Stomach (tissue), 9 donors: ENCODE data around the gene RASGRP4. TPM values are rescaled to one million over a fixed set of nuclear protein-coding genes. Genes with fewer than 3 reads are reported as not detected.

Experiments used
- DNase-seq, 2 donors: peaks; one replicate each; pipeline versions ENCODE4 v3.0.0 to v3.0.0-alpha.2; 2013 to 2019
- H3K27ac ChIP-seq, 5 donors: fragments of 200-600 bp in 4 of 5; sonication (generic) in 4 of 5; one replicate each; pipeline ENCODE4 v1.5.1; 2013 to 2019; ENCODE audit warnings: mild to moderate bottlenecking in 1 of 5, moderate library complexity in 1 of 5
- H3K27me3 ChIP-seq, 3 donors: fragments of 200-600 bp; sonication (generic); one replicate each; pipeline ENCODE4 v1.5.1; 2017 to 2019; ENCODE audit warnings: mixed run types in 1 of 3
- H3K36me3 ChIP-seq, 4 donors: fragments of 200-600 bp; sonication (generic); 1 replicate in 3 of 4; 2 replicates in 1 of 4; pipeline ENCODE4 v1.5.1; 2016 to 2019
- H3K4me1 ChIP-seq, 4 donors: fragments of 200-600 bp; sonication (generic); one replicate each; pipeline ENCODE4 v1.5.1; 2016 to 2019
- H3K4me3 ChIP-seq, 4 donors: fragments of 200-600 bp; sonication (generic) in 3 of 4; one replicate each; pipeline ENCODE4 v1.5.1; 2016 to 2019; ENCODE audit warnings: mild to moderate bottlenecking in 1 of 4
- H3K9me3 ChIP-seq, 4 donors: fragments of 200-600 bp; sonication (generic); one replicate each; pipeline ENCODE4 v1.5.1; 2016 to 2019
- EP300 ChIP-seq: sonication (generic); formaldehyde crosslinking; IDR thresholded peaks from one replicate; pipeline ENCODE4 v1.6.1; 2017; ENCODE audit warnings: antibody characterized with exemption
- POLR2A ChIP-seq, 4 donors: fragments of 450-650 bp; IDR thresholded peaks; one replicate each; pipeline ENCODE4 v1.6.1; 2016; ENCODE audit warnings: antibody characterized with exemption in 4 of 4, control low read depth in 2 of 4, mild to moderate bottlenecking in 1 of 4, moderate library complexity in 1 of 4
- POLR2AphosphoS5 ChIP-seq, 3 donors: sonication (generic); formaldehyde crosslinking; IDR thresholded peaks; one replicate each; pipeline ENCODE4 v1.6.1; 2016; ENCODE audit warnings: antibody characterized with exemption in 3 of 3
- WGBS, 5 donors: extraction: QIAGEN DNeasy Blood & Tissue Kit in 3 of 5; methylation state at CpG; one replicate each; pipeline versions ENCODE4 v1.1.5 to v1.1.7; 2013 to 2018; 5-methylcytosine and 5-hydroxymethylcytosine counted together
- intact Hi-C: fragments of 100-400 bp; cut with DNase I; formaldehyde crosslinking; loops from one replicate; pipeline ENCODE4 v1.15.1; 2023; ENCODE audit warnings: low total_unique reads
- polyA plus RNA-seq, 3 donors: library from polyadenylated mRNA; stranded (reverse); fragments of 200-250 nt; gene quantifications; one replicate each; pipeline ENCODE4 v1.2.3, GENCODE V29; 2013
- total RNA-seq, 5 donors: library from RNA; depleted of rRNA; stranded (reverse); fragments of >200 nt; gene quantifications; one replicate each; pipeline versions ENCODE4 v1.1.0 to v1.2.3, GENCODE V29; 2014 to 2016
- TF ChIP-seq, protein P1 (sequence below), 7 experiments: fragments of 450-650 bp in 4 of 7; fragments of 200-600 bp in 3 of 7; sonication (generic) in 3 of 7; IDR thresholded peaks; one replicate each; pipeline ENCODE4 v1.5.1; 2016 to 2019; ENCODE audit warnings: antibody characterized with exemption in 7 of 7, control low read depth in 2 of 7, mild to moderate bottlenecking in 1 of 7
- donor health status: healthy with polysubstance abuse.
- donor health status: Bipolar disorder and iron deficiency.
- donor health status: healthy.

The RASGRP4 gene
- total and polyA plus RNA-seq, 8 donors, result 0.40 to 8.4 (median 1.7) TPM; not detected in 2

GRCh38 chr19:38409631-38410133 lies 16.3 kb downstream of the RASGRP4 start:
- peak in 1 of 2 donors; percentile 63 for DNase-seq

DNA sequence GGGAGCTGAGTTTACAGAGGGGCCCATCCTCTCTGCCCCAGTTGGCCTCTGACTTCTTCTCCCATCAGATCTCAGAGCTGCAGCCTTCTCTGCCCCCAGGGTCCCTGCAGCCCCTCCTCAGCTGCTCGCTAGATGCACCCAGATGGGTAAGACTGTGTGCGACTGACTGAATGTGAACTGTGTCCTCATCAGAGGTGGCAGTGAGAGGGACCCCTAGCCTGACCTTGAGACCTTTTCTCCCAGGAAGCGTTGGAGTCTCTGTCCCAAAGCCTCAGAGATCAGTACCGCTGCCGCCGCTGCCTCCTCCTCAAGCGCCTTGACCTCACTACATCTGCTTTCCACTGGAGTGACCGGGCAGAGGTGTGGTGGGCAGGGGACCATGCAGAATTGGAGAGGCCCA lies 20.7 kb downstream of the RASGRP4 start:
- 80 to 95% (median 93%) methylated on average over 5 to 8 of the region's 8 CpGs for WGBS, 5 donors
- DNase-seq, result no peak

More at GRCh38 chr19:38409631-38410133, 16.3 kb downstream of the RASGRP4 start:
- intact Hi-C loops, result no loop called here
- H3K27ac ChIP-seq, result no peak overlapping the region
- no peak overlapping the region for H3K4me3 ChIP-seq
- no peaks in the 10 kb centered on the region for H3K9me3 ChIP-seq
- H3K36me3 ChIP-seq, result peaks cover 8 to 54% (median 44%) of the 10 kb centered on the region in 4 donors
- WGBS, 5 donors, result 45 to 57% (median 53%) methylated on average over 7 of the region's 7 CpGs
- H3K4me1 ChIP-seq, result peaks cover 0 to 3% (median 2%) of the 10 kb centered on the region in 4 donors
- TF ChIP-seq, protein P1, sequence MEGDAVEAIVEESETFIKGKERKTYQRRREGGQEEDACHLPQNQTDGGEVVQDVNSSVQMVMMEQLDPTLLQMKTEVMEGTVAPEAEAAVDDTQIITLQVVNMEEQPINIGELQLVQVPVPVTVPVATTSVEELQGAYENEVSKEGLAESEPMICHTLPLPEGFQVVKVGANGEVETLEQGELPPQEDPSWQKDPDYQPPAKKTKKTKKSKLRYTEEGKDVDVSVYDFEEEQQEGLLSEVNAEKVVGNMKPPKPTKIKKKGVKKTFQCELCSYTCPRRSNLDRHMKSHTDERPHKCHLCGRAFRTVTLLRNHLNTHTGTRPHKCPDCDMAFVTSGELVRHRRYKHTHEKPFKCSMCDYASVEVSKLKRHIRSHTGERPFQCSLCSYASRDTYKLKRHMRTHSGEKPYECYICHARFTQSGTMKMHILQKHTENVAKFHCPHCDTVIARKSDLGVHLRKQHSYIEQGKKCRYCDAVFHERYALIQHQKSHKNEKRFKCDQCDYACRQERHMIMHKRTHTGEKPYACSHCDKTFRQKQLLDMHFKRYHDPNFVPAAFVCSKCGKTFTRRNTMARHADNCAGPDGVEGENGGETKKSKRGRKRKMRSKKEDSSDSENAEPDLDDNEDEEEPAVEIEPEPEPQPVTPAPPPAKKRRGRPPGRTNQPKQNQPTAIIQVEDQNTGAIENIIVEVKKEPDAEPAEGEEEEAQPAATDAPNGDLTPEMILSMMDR (IDR thresholded peaks at IDR 0.05), result no peak
- TF ChIP-seq EP300 (no peak), POLR2AphosphoS5 (IDR thresholded peaks at IDR 0.05) (no peak), POLR2A (IDR thresholded peaks at IDR 0.05) (no peak)
- peaks cover 0 to 1% (median 0%) of the 10 kb centered on the region in 3 donors for H3K27me3 ChIP-seq

DNA sequence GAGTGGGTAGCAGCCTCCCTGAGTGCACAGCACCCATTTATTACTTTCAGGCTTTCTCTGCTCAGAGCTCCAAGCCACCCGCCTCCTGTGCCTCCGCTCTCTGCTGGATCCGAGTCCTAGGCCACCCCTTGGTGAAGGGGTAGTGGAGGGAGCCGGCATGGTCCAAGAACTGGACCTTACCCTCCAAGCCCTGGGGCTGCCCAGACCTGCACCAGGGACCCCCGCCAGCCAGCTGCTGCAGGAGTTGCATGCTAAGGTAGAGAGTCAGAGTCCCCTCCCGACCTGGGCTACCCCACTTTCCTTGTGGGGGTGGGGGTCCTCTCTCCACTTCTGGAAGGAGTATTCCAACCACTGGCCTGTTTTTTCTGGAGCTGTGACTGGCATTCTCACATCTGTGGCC lies 21.2 kb downstream of the RASGRP4 start:
- WGBS, 5 donors, result 93 to 97% (median 95%) methylated on average over 5 to 6 of the region's 6 CpGs
- Histone ChIP-seq H3K27me3 (peaks cover 0 to 11% (median 4%) of the 10 kb centered on the region in 3 donors), H3K27ac (no peak overlapping the region), H3K9me3 (no peaks in the 10 kb centered on the region), H3K36me3 (peaks cover 8 to 45% (median 42%) of the 10 kb centered on the region in 4 donors), H3K4me3 (no peak overlapping the region), H3K4me1 (peaks cover 10 to 21% (median 15%) of the 10 kb centered on the region in 4 donors)
- TF ChIP-seq, protein P1 (IDR thresholded peaks at IDR 0.05), result no peak
- no peak for TF ChIP-seq EP300
- no peak for TF ChIP-seq POLR2A (IDR thresholded peaks at IDR 0.05)
- no peak for TF ChIP-seq POLR2AphosphoS5 (IDR thresholded peaks at IDR 0.05)
- no peak for DNase-seq
- intact Hi-C loops, result no loop called here

More for the DNA sequence above, 20.7 kb downstream of the RASGRP4 start:
- TF ChIP-seq, protein P1 (IDR thresholded peaks at IDR 0.05), result no peak
- no peak for TF ChIP-seq EP300
- no peak for TF ChIP-seq POLR2AphosphoS5 (IDR thresholded peaks at IDR 0.05)
- TF ChIP-seq POLR2A (IDR thresholded peaks at IDR 0.05), result no peak
- no peak overlapping the region for H3K27ac ChIP-seq
- peaks cover 0 to 7% (median 0%) of the 10 kb centered on the region in 3 donors for H3K27me3 ChIP-seq
- H3K4me3 ChIP-seq, result no peak overlapping the region
- peaks cover 10 to 21% (median 15%) of the 10 kb centered on the region in 4 donors for H3K4me1 ChIP-seq
- H3K9me3 ChIP-seq, result no peaks in the 10 kb centered on the region
- intact Hi-C loops, result no loop called here
- H3K36me3 ChIP-seq, result peaks cover 8 to 45% (median 42%) of the 10 kb centered on the region in 4 donors

DNA sequence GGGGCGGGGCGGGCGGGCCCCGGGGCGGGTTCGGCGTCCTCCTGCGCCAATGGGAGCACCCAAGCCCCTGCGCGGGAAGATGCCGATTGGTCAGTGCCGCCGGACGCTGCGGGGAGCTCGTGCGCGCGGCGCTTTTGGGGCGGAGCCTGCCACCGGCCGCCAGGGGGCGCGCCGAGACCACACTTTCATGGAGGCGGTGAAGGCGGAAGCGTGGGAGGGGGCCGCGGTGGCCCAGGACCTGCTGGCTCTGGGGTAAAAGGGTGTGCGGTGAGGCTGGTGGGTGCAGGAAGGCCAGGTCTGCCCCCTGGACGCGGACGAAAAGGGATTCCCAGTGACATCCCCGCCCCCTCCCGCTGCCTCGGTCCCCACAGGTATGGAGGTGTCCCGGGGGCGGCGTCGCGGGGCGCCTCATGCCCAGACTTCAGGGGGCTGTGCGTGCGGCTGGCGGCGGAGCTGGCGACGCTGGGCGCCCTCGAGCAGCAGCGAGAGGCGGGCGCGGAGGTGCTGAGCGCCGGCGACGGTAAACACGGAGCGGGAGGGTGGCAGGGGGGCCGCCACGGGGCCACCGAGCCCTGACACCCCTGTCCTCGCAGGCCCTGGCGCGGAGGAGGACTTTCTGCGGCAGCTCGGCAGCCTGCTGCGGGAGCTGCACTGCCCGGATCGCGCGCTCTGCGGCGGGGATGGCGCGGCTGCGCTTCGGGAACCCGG lies 22.9 kb downstream of the RASGRP4 start, which contains the start of gene FAM98C:
TSS of gene FAM98C (plus strand) at position 127 of the 708 bp plus-strand sequence. CDS start at position 188, 61 bp downstream.
- peak within 1 kb of the TSS; percentile 84 to 93 (median 91) for H3K27ac ChIP-seq
- peaks cover 0 to 29% (median 18%) of the 10 kb centered on the region in 3 donors for H3K27me3 ChIP-seq
- 0 to 1% (median 0%) methylated on average over 10 to 82 of the region's 82 CpGs for WGBS, 5 donors
- no peaks in the 10 kb centered on the region for H3K9me3 ChIP-seq
- H3K4me1 ChIP-seq, result peaks cover 10 to 21% (median 15%) of the 10 kb centered on the region in 4 donors
- H3K36me3 ChIP-seq, result peaks cover 8 to 35% (median 31%) of the 10 kb centered on the region in 4 donors
- intact Hi-C loops, result no loop called here
- TF ChIP-seq POLR2A (IDR thresholded peaks at IDR 0.05) (no peak), EP300 (no peak), POLR2AphosphoS5 (IDR thresholded peaks at IDR 0.05) (peak in 2 of 3 donors; percentile 24 to 87)
- TF ChIP-seq, protein P1 (IDR thresholded peaks at IDR 0.05), result peak in 6 of 7 experiments; percentile 88 to 100 (median 98)
- DNase-seq, result peak; percentile 98 to 99
- peak within 1 kb of the TSS; percentile 70 to 100 (median 78) for H3K4me3 ChIP-seq
